HepG2 (cell line): Measurements from ENCODE around the gene TXNRD2. TPM values are rescaled to one million over a fixed set of nuclear protein-coding genes. Genes with fewer than 3 reads are reported as not detected.

Experiments used
- ARNT2 ChIP-seq: sonication (generic); formaldehyde crosslinking; IDR thresholded peaks from 2 replicates; pipeline ENCODE4 v1.8.0; 2022; ENCODE audit warnings: mild to moderate bottlenecking, low read depth, missing genetic modification reagents, moderate library complexity
- ERF ChIP-seq: IDR thresholded peaks from 2 replicates; pipeline ENCODE4 v1.6.1; 2018; ENCODE audit warnings: missing biosample characterization, missing genetic modification reagents
- HMGA1 ChIP-seq: sonication (generic); formaldehyde crosslinking; conservative IDR thresholded peaks from 2 replicates; pipeline ENCODE4 v1.4.0; 2020; ENCODE audit warnings: missing genetic modification reagents
- JUND ChIP-seq: sonication (generic); formaldehyde crosslinking; IDR thresholded peaks from 2 replicates; pipeline ENCODE4 v1.8.0; 2022; ENCODE audit warnings: mild to moderate bottlenecking, missing genetic modification reagents
- KDM6A ChIP-seq: IDR thresholded peaks from 2 replicates; pipeline ENCODE4 v1.6.1; 2016; ENCODE audit warnings: low read depth
- MAFK ChIP-seq, 2 experiments: IDR thresholded peaks in 1 of 2; conservative IDR thresholded peaks in 1 of 2; 2 replicates each; pipeline ENCODE4 v1.6.1; 2011; ENCODE audit warnings: improper control_type of control experiment in 2 of 2, low read length in 2 of 2
- MIXL1 ChIP-seq: IDR thresholded peaks from 2 replicates; pipeline ENCODE4 v1.6.1; 2016
- NFYC ChIP-seq: IDR thresholded peaks from 2 replicates; pipeline ENCODE4 v1.6.1; 2016; ENCODE audit warnings: missing genetic modification reagents, missing compliant biosample characterization
- NR2F6 ChIP-seq, 2 experiments: IDR thresholded peaks; 2 replicates each; pipeline ENCODE4 v1.6.1; 2016; ENCODE audit warnings: antibody characterized with exemption in 1 of 2, mild to moderate bottlenecking in 1 of 2
- PHF21A ChIP-seq: sonication (generic); formaldehyde crosslinking; IDR thresholded peaks from 2 replicates; pipeline ENCODE4 v1.5.0; 2020; ENCODE audit warnings: mild to moderate bottlenecking, missing genetic modification reagents
- PHF5A ChIP-seq: IDR thresholded peaks from one replicate; pipeline ENCODE4 v1.6.1; 2018; ENCODE audit warnings: low read depth, missing genetic modification reagents; ENCODE audit not compliant: unreplicated experiment
- PPARG ChIP-seq: conservative IDR thresholded peaks from 2 replicates; pipeline ENCODE4 v1.6.1; 2016; ENCODE audit warnings: missing biosample characterization, missing genetic modification reagents
- RAD21 ChIP-seq: fragments of 450-650 bp; formaldehyde crosslinking; IDR thresholded peaks from 2 replicates; pipeline ENCODE4 v1.5.0; 2020; ENCODE audit warnings: mild to moderate bottlenecking
- RCOR2 ChIP-seq: IDR thresholded peaks from 2 replicates; pipeline ENCODE4 v1.6.1; 2016; ENCODE audit warnings: missing biosample characterization, missing genetic modification reagents
- SOX5 ChIP-seq: IDR thresholded peaks from 2 replicates; pipeline ENCODE4 v1.6.1; 2016; ENCODE audit warnings: borderline replicate concordance
- TCF12 ChIP-seq, 2 experiments: fragments of 450-650 bp in 1 of 2; sonication (generic) in 1 of 2; formaldehyde crosslinking in 1 of 2; IDR thresholded peaks; 2 replicates each; pipeline versions ENCODE4 v1.6.1 to v1.8.0; 2017 to 2022; ENCODE audit warnings: antibody characterized with exemption in 1 of 2, mild to moderate bottlenecking in 1 of 2, missing genetic modification reagents in 1 of 2, moderate library complexity in 1 of 2
- TCF7 ChIP-seq: sonication (generic); IDR thresholded peaks from 2 replicates; pipeline ENCODE4 v1.6.1; 2016; ENCODE audit warnings: antibody characterized with exemption, low read depth
- ZIK1 ChIP-seq: sonication (generic); formaldehyde crosslinking; IDR thresholded peaks from 2 replicates; pipeline ENCODE4 v1.5.0; 2020; ENCODE audit warnings: mild to moderate bottlenecking, low read depth, missing genetic modification reagents, borderline replicate concordance
- ZNF431 ChIP-seq: sonication (generic); formaldehyde crosslinking; IDR thresholded peaks from 2 replicates; pipeline ENCODE4 v1.9.0; 2022; ENCODE audit warnings: missing genetic modification reagents, low read depth, mild to moderate bottlenecking, borderline replicate concordance
- ZNF556 ChIP-seq: sonication (generic); formaldehyde crosslinking; IDR thresholded peaks from 2 replicates; pipeline ENCODE4 v1.4.0; 2020; ENCODE audit warnings: mild to moderate bottlenecking, missing genetic modification reagents, borderline replicate concordance
- polyA plus RNA-seq, 8 experiments: library from polyadenylated mRNA; depleted of rRNA in 3 of 8; stranded (reverse) in 7 of 8; unstranded in 1 of 8; fragments of >200 nt; fragmentation: Illumina TruSeq in 4 of 8; extraction: Trizol in 4 of 8; gene quantifications; 2 replicates each; pipeline versions ENCODE4 v1.2.1 to v1.2.3, GENCODE V29; 2011 to 2016; ENCODE audit warnings: low read depth in 4 of 8, missing spikeins in 1 of 8, mixed read lengths in 1 of 8; ENCODE audit not compliant: insufficient read depth in 1 of 8
- total RNA-seq, 5 experiments: library from RNA; depleted of rRNA; stranded (reverse); fragments of >200 nt; fragmentation: Illumina TruSeq; extraction: Trizol; gene quantifications; 2 replicates each; pipeline ENCODE4 v1.2.3, GENCODE V29; 2016; ENCODE audit warnings: low read depth in 1 of 5
- TF ChIP-seq, protein P1 (sequence below): sonication (generic); formaldehyde crosslinking; IDR thresholded peaks from 2 replicates; pipeline ENCODE4 v1.4.0; 2020; ENCODE audit warnings: missing genetic modification reagents

Gene TXNRD2
- total and polyA plus RNA-seq, 2 of the 13 experiments (the other 11 are each of a cell fraction or from before 2014, with no cell fraction given) = 17.5 to 18.6 TPM

DNA sequence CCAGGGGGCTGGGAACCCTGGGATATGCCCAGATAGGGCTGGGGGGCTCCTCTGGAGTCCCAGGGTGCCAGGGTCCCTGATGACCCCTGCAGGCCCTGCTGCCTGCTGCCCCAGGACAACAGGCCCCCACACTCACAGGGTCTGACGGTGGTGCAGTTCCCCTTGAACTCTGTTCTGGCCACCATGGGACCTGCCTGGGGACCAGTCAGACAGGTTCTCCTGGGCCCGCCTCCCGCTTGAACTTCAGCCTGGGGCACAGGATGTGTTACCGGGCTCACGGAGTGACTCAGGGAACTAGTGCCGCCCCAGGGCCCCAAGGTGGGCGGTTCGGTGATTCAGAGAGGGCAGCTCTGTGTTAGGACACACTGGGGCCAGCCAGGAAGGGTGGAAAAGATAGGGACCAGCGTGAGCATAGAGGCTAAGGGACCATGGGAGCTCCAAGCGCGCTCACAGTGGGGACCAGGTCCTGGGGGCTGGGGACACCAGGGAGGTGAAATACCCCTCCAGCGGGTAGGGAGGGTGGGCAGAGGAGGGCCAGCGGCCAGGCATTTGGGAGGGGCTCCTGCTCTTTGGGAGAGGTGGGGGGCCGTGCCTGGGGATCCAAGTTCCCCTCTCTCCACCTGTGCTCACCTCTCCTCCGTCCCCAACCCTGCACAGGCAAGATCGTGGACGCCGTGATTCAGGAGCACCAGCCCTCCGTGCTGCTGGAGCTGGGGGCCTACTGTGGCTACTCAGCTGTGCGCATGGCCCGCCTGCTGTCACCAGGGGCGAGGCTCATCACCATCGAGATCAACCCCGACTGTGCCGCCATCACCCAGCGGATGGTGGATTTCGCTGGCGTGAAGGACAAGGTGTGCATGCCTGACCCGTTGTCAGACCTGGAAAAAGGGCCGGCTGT is 21.5 kb upstream of the TXNRD2 start (continued):
- TF ChIP-seq SOX5 (CRISPR knock-in tag) (peak; percentile 52; the same call in 1 of the 2 replicates), PHF5A (CRISPR knock-in tag) (peak; percentile 39), PHF21A (CRISPR knock-in tag) (peak; percentile 96), JUND (peak; percentile 86), ARNT2 (CRISPR knock-in tag) (peak; percentile 21; the same call in 1 of the 2 replicates), ZNF431 (no peak; the same call in 1 of the 2 replicates), MAFK (conservative IDR thresholded peaks at IDR 0.05 in 1 of 2, IDR thresholded peaks at IDR 0.05 in 1 of 2; ENCODE audit: low read length in 2 of 2) (0 out of 4 replicates have a peak, but pooled peaks of 1 of the 2 experiments have one; percentile 3), NFYC (peak; percentile 41; the same call in 1 of the 2 replicates), TCF7 (0 out of 2 replicates have a peak, but pooled peaks have one; percentile 4), RCOR2 (peak; percentile 41; the same call in 1 of the 2 replicates), ERF (CRISPR knock-in tag) (peak; percentile 56; the same call in 1 of the 2 replicates), HMGA1 (CRISPR knock-in tag) (no peak), PPARG (peak; percentile 67; the same call in 1 of the 2 replicates), MIXL1 (CRISPR knock-in tag) (0 out of 2 replicates have a peak, but pooled peaks have one; percentile 31), KDM6A (CRISPR knock-in tag) (peak; percentile 80), RAD21 (CRISPR knock-in tag) (peak; percentile 9; the same call in 1 of the 2 replicates), ZNF556 (CRISPR knock-in tag) (peak; percentile 55; the same call in 1 of the 2 replicates), ZIK1 (CRISPR knock-in tag) (no peak; the same call in 1 of the 2 replicates), NR2F6 (IDR thresholded peaks at IDR 0.05) (peak; percentile 48; the same call in 1 of the 2 replicates), NR2F6 (CRISPR knock-in tag; IDR thresholded peaks at IDR 0.05) (peak; percentile 67), TCF12 (IDR thresholded peaks at IDR 0.05) (no peak), TCF12 (CRISPR knock-in tag; IDR thresholded peaks at IDR 0.05) (no peak)
- TF ChIP-seq, protein P1, sequence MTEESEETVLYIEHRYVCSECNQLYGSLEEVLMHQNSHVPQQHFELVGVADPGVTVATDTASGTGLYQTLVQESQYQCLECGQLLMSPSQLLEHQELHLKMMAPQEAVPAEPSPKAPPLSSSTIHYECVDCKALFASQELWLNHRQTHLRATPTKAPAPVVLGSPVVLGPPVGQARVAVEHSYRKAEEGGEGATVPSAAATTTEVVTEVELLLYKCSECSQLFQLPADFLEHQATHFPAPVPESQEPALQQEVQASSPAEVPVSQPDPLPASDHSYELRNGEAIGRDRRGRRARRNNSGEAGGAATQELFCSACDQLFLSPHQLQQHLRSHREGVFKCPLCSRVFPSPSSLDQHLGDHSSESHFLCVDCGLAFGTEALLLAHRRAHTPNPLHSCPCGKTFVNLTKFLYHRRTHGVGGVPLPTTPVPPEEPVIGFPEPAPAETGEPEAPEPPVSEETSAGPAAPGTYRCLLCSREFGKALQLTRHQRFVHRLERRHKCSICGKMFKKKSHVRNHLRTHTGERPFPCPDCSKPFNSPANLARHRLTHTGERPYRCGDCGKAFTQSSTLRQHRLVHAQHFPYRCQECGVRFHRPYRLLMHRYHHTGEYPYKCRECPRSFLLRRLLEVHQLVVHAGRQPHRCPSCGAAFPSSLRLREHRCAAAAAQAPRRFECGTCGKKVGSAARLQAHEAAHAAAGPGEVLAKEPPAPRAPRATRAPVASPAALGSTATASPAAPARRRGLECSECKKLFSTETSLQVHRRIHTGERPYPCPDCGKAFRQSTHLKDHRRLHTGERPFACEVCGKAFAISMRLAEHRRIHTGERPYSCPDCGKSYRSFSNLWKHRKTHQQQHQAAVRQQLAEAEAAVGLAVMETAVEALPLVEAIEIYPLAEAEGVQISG = peak; percentile 57; the same call in 1 of the 2 replicates
